ENCODE data around the gene ZBTB20.

- TF ChIP-seq CTCF (IDR thresholded peaks at IDR 0.05; ENCODE audit: poor library complexity, severe bottlenecking) (no peak), EZH2 (IDR thresholded peaks at IDR 0.05; ENCODE audit: borderline replicate concordance, insufficient read depth, low read length, poor library complexity, severe bottlenecking) (no peak), POLR2AphosphoS5 (IDR thresholded peaks at IDR 0.05) (no peak), EP300 (conservative IDR thresholded peaks at IDR 0.05; ENCODE audit: poor library complexity, severe bottlenecking) (no peak), RAD21 (conservative IDR thresholded peaks at IDR 0.05) (no peak), REST (IDR thresholded peaks at IDR 0.05; ENCODE audit: borderline replicate concordance) (no peak)
Measured at GRCh38 chr3:114508208-114508607, 638.9 kb downstream of the ZBTB20 start.

All from neural cell (in vitro differentiated cells).